GM19193 (cell line): ENCODE results near the gene KATNA1.

Experiments
- POLR2A ChIP-seq: IDR thresholded peaks from 4 replicates; pipeline ENCODE4 v1.6.1; 2011; ENCODE audit not compliant: insufficient read depth, insufficient read length; ENCODE audit errors: extremely low read depth

Gene KATNA1

GRCh38 chr6:149565527-149566409, 82.7 kb downstream of the KATNA1 start, which contains the start of gene GINM1:
TSS of gene GINM1 (plus strand) at chr6:149566375. CDS start at chr6:149566415, 40 bp downstream.
- no peak for TF ChIP-seq POLR2A

GRCh38 chr6:149563928-149564325, 84.6 kb downstream of the KATNA1 start:
- TF ChIP-seq POLR2A: no peak

GRCh38 chr6:149563203-149563927, 85.1 kb downstream of the KATNA1 start:
- no peak for TF ChIP-seq POLR2A

- no peak for TF ChIP-seq POLR2A
Measured at GRCh38 chr6:149560736-149561135, 87.8 kb downstream of the KATNA1 start.

GRCh38 chr6:149559389-149559788, 89.1 kb downstream of the KATNA1 start:
- TF ChIP-seq POLR2A: no peak

- TF ChIP-seq POLR2A: no peak
Measured at GRCh38 chr6:149558029-149558428, 90.5 kb downstream of the KATNA1 start.

GRCh38 chr6:149551920-149552319, 96.6 kb downstream of the KATNA1 start:
- no peak for TF ChIP-seq POLR2A

- peak; percentile 84 for TF ChIP-seq POLR2A
Measured at GRCh38 chr6:149545754-149546471, 102.6 kb downstream of the KATNA1 start, which contains the start of gene PPIL4. TSS of gene PPIL4 (minus strand) at chr6:149546043. CDS start at chr6:149546005, 38 bp downstream.

GRCh38 chr6:149545258-149545753, 103.2 kb downstream of the KATNA1 start:
- no peak for TF ChIP-seq POLR2A
